ENCODE results near the gene SNX25.

SNX25 gene

GRCh38 chr4:185171373-185172071 lies 37.9 kb upstream of the SNX25 start:
- ChIA-PET POLR2A (no interaction called here), CTCF (no interaction called here)
- TF ChIP-seq ZNF133 (tag by site-specific recombination; IDR thresholded peaks at IDR 0.05) (no peak), ZFP41 (tag by site-specific recombination; IDR thresholded peaks at IDR 0.05; ENCODE audit: borderline replicate concordance) (no peak), ZNF610 (tag by site-specific recombination; IDR thresholded peaks at IDR 0.05; ENCODE audit: borderline replicate concordance) (no peak), ZNF19 (tag by site-specific recombination; IDR thresholded peaks at IDR 0.05; ENCODE audit: low read depth) (no peak), ZBTB11 (tag by site-specific recombination; conservative IDR thresholded peaks at IDR 0.05; ENCODE audit: low read depth) (no peak), ZNF488 (tag by site-specific recombination; IDR thresholded peaks at IDR 0.05) (no peak), ZNF169 (tag by site-specific recombination; IDR thresholded peaks at IDR 0.05) (no peak), GLI4 (tag by site-specific recombination; IDR thresholded peaks at IDR 0.05) (no peak), ZNF350 (tag by site-specific recombination; IDR thresholded peaks at IDR 0.05) (no peak), ZFP3 (tag by site-specific recombination; IDR thresholded peaks at IDR 0.05; ENCODE audit: low read depth) (no peak), ZNF544 (tag by site-specific recombination; IDR thresholded peaks at IDR 0.05) (no peak), CTCF (tag by site-specific recombination; IDR thresholded peaks at IDR 0.05) (no peak), ZNF146 (tag by site-specific recombination; IDR thresholded peaks at IDR 0.05) (no peak), BCL11A (tag by site-specific recombination; IDR thresholded peaks at IDR 0.05; ENCODE audit: low read depth) (no peak)
- TF ChIP-seq, protein P1, sequence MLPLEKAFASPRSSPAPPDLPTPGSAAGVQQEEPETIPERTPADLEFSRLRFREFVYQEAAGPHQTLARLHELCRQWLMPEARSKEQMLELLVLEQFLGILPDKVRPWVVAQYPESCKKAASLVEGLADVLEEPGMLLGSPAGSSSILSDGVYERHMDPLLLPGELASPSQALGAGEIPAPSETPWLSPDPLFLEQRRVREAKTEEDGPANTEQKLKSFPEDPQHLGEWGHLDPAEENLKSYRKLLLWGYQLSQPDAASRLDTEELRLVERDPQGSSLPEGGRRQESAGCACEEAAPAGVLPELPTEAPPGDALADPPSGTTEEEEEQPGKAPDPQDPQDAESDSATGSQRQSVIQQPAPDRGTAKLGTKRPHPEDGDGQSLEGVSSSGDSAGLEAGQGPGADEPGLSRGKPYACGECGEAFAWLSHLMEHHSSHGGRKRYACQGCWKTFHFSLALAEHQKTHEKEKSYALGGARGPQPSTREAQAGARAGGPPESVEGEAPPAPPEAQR (tag by site-specific recombination; IDR thresholded peaks at IDR 0.05), result no peak
- no peaks in the 10 kb centered on the region for H3K9me3 ChIP-seq (ENCODE audit: control insufficient read depth, insufficient read depth, low read depth, low read length)
- peaks cover 7 to 22% of the 10 kb centered on the region in 2 experiments; a peak in 2 of 3 replicates for H3K36me3 ChIP-seq (ENCODE audit: control insufficient read depth in 2 of 2, insufficient read depth in 1 of 2, low read length in 2 of 2)
- no peak overlapping the region for H3K27ac ChIP-seq (ENCODE audit: extremely low read depth, low read depth, low read length)
- H3K4me3 ChIP-seq (ENCODE audit: low read depth, low read length), result no peak overlapping the region
- H3K4me1 ChIP-seq (ENCODE audit: control insufficient read depth, insufficient read depth, low read length), result no peaks in the 10 kb centered on the region

DNA sequence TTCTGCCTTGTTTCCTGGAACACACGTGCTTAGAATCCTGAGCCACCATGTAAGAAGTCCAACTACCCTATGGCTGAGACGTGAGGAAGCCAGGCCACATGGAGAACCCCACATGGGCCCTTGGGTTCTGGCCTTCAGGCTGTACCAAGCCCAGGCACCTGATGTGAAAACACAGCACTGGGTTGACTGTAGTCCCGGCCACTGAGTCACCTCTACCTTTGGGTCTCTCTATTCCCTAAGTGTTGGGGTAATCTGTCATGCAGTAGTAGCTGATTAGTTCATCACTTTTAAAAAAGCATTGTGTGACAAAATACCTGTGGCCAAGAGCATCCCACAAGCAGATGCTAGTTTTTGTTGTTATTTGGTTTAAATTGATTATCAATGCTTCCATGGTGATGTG lies 29.9 kb upstream of the SNX25 start:
- H3K4me1 ChIP-seq (ENCODE audit: control insufficient read depth, insufficient read depth, low read length), result no peaks in the 10 kb centered on the region
- H3K36me3 ChIP-seq (ENCODE audit: control insufficient read depth in 2 of 2, insufficient read depth in 1 of 2, low read length in 2 of 2), result peaks cover 4 to 6% of the 10 kb centered on the region in 2 experiments; a peak in 2 of 3 replicates
- H3K4me3 ChIP-seq (ENCODE audit: low read depth, low read length), result no peak overlapping the region
- no peaks in the 10 kb centered on the region for H3K9me3 ChIP-seq (ENCODE audit: control insufficient read depth, insufficient read depth, low read depth, low read length)
- no peak overlapping the region for H3K27ac ChIP-seq (ENCODE audit: extremely low read depth, low read depth, low read length)
- POLR2A ChIA-PET, result no interaction called here
- CTCF ChIA-PET, result interaction anchor here (0.5 kb wide), 1 partner anchor 174 kb away, joined by 3 read pairs; no protein-coding TSS in a partner anchor
- no peak for TF ChIP-seq ZNF571 (tag by site-specific recombination; IDR thresholded peaks at IDR 0.05)
- TF ChIP-seq ZXDB (tag by site-specific recombination; IDR thresholded peaks at IDR 0.05), result no peak
- no peak for TF ChIP-seq ZNF221 (tag by site-specific recombination; IDR thresholded peaks at IDR 0.05; ENCODE audit: borderline replicate concordance)
- no peak for TF ChIP-seq ZNF362 (tag by site-specific recombination; IDR thresholded peaks at IDR 0.05)
- TF ChIP-seq KLF16 (tag by site-specific recombination; IDR thresholded peaks at IDR 0.05), result no peak
- TF ChIP-seq WT1 (tag by site-specific recombination; IDR thresholded peaks at IDR 0.05), result no peak
- no peak for TF ChIP-seq ZSCAN23 (tag by site-specific recombination; IDR thresholded peaks at IDR 0.05)
- no peak for TF ChIP-seq ZFHX2 (tag by site-specific recombination; conservative IDR thresholded peaks at IDR 0.05)
- TF ChIP-seq AEBP2 (tag by site-specific recombination; IDR thresholded peaks at IDR 0.05; ENCODE audit: borderline replicate concordance), result no peak
